HG03439 (cell line): ENCODE results near the gene FAM163A.

Source experiments
- ATAC-seq: cut with Tn5 transposase; IDR thresholded peaks from one replicate; pipeline ENCODE4 v1.9.1; 2021; ENCODE audit warnings: mild to moderate bottlenecking, moderate library complexity; ENCODE audit not compliant: unreplicated experiment

FAM163A gene

DNA sequence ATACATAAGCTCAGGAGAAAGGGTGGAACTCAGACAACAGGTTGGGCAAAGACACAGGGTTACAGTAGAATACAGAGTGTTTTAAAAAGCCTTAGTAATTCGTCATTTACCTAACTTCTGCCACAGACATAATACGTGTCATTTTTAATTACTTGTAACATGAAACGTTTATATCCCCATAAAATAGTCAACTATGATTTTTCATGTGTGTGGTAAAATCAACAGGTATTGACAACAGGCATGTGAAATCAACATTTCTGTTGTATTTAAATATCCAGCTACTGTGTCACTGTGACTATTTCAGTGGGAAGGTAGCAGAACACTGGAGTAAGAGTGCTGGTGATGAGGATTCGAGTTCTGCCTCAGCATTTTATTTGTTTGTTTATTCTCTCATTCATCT lies 5.7 kb downstream of the FAM163A start:
- ATAC-seq, result no peak

DNA sequence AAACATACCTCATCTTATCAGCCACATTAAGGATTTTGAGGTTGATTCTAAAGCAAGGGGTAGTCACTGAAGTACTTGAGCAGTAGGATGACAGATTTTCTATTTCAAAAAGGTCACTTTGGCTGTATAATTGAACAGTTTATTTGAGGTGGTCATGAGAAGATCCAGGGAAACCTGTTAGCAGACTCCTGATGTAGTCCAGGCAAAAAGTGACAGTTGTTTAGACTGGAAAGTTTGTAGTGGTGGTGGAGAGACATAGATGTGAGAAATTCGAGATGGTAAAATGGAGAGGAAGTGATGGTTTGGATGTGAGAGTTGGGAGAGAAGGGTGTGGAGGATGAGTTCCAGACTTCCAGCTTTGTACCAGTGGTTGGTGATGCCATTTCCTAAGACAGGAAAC lies 7.5 kb downstream of the FAM163A start:
- no peak for ATAC-seq

DNA sequence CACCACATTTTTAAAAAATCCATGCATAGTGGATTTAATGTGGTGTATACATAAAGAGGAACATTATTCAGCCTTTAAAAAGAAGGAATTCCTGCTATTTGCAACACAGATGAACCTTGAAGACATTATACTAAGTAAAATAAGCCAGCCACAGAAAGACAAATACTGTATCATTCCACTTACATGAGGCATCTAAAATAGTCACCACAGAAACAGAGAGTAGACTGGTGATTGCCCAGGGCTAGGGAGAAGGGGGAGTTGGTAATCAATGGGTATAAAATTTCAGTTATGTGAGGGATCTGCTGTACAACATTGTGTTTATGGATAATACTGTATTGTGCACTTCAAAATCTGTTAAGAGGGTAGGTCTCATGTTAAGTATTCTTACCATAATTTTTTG lies 10.0 kb downstream of the FAM163A start:
- ATAC-seq, result no peak

DNA sequence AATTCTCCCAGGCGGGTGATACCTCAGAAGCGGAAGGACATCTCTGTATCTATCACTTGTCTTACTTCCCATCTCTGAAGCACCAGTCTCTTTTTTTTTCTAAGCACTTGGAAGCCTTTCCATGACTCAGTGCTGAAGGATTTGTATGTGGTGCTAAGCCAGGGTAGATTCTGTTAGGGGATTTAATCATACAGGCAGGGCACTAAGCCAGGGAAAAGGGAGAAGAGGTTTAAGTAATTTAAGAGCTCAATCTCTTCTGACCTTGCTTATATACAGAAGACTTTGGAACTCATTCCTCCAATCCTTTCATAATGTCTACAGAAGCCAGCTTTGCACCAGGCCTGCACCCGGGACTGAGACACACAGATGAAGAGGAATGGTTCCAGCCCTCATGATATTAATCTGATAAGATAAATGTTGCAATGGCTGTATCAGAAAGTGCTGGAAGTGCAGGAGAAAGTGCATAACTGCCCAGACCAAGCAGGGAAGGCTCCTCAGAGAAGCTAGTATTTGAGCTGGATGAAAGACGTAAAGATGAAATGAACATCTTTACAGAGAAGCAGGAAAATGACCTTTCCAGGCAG lies 11.0 kb downstream of the FAM163A start:
- ATAC-seq, result no peak

DNA sequence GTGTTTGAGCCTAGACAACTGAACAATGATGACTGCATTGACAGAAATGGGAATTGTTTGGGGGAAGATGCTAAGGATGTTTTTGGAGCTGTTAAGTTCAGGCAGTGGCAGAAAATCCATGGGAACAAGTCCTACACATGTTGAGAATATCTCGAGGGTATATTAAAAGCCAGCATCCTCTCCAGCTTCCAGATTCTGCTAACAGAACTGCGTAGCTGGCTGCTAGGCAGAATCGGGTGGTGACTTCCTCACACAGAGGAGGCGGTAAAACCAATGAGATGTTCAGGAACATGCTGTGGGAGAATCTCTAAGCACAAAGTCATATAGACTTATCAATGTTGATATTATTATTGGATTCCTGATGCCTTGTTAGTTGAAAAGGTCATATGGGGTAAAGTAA lies 14.8 kb downstream of the FAM163A start:
- ATAC-seq, result no peak

DNA sequence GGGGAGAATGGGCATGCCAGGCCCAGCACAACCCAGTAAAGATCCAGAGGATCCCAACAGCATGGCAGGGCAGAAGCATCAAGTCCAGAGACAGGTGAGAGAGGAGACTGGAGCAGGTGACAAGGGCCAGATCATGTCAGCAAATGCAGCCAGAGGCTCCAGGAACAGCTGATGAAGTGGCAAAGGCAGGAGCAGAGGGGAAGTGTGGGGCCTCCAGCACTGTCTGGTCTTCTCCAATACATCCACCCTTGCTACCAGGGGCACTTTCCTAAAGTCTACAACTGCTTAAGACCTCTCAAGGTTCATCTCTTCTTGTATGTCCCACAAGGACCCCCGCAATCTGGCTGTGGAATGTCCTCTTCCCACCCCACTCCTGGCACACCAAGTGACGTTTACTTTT lies 17.4 kb downstream of the FAM163A start:
- ATAC-seq, result no peak

DNA sequence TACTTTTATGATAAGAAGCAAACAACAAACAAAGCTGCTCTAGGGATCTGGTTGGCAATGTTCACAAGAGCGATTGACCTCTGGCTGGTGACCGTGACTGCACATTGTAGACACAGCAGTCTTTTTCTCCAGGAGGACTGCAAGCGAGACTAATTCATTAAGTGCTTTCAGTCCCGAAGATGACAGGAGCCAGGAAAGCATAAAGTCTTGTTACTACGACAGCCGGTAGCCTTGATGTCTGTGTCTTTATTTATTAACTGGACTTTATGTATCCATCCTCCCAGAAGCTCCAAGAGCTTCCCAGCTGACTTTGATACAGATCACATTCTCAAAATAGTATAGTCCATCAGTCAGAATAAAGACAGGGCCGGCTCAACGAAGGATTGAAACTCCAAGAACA lies 18.2 kb downstream of the FAM163A start:
- no peak for ATAC-seq

DNA sequence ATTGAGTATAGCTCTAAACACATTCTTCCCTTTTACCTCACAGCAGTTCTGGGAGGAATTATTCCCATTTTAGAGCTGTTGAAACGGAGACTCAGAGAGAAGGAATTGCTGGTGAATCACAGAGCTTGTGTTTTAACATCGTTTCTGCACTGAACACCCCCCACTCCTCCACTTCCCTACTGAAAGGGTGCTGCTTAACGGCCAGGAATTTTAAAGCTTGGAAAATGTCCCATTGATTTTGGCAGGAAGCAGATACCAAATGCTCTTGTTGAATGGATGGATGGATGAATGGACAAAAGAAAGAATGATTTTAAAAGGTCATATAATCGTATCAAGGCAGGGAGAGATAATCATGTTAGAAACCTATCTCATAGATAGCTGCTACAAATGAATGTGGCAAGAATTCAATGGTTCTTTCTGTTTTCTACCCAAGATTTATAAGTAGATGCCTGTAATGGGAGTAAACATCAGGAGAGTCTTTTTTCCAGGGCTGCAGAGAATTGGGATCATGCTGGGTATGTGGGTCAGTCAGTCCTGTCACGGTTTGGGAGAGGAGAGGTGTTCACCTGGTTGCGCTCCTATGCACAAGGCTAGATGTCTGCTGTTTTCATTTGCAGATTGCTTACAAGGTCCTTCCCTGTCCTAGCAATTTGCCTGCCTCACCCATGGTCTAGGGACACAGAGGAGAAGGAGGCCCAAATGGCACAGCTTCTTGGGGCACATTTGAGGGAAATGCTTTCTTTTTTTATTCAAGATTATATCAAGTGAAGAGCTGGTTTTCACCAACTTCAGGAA lies 19.0 kb downstream of the FAM163A start:
- ATAC-seq, result no peak

DNA sequence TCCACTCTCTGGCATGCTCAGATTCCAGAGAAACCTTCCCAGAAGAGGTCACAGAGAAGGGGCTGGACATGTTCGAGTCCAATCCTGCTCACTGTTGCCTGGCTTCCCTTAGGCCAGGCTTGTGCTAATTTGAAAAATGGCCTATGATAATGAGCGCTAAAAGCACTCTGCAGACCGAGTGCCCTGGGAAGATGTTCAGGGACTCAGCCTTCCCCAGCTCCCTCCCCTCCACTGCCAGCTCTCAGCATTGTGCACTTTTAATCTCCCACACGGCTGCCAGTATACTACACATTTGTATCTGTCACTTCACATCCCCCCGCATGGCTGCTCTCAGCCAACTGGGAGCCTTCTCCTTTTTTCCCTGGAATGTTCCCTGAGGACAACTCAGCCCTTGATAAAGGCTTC lies 24.1 kb downstream of the FAM163A start:
- no peak for ATAC-seq

DNA sequence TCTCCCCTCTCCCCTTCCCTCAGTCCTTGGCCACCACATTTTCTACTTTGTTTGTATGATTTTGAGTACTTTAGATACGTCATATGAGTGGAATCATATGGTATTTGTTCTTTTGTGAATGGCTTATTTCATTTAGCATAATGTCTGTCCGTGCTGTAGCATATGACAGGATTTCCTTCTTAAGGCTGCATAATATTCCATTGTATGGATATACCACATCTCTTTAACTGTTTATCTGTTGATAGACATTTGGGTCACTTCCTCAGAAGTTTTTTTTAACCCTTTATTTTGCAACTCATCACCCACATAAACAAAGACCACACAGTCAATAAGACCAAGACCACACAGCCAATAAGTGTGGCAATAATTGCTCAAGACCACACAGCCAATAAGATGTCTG lies 24.9 kb downstream of the FAM163A start:
- no peak for ATAC-seq

DNA sequence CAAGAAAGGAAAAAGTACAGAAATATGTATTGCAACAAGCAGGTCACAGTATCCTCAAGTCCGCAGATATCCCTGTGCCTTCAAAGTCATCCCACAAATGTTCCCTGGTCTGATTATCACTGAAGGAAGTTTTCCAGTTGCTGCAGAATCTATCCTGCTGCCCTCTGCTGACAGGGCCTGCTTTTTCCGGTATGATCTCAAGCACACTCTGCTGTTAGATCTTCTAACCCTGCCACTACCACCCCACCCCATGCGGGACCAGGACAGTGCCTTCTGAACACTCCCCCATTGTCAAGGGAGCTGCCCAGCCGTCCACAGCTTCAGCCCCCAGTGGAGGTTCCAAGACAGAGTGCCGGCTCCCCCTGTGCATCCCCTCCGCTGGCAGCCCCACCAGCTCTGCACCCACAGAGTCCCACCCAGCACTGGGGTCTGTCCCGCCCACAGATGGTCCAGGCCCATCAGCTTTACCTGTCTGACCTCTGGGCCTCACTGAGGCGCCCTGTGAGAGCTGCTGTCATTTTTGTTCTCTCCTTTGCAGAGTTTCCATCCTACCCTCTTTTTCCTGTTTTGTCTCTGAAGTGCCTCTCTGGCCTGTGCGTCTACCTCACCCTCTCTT lies 27.9 kb downstream of the FAM163A start:
- ATAC-seq, result no peak

DNA sequence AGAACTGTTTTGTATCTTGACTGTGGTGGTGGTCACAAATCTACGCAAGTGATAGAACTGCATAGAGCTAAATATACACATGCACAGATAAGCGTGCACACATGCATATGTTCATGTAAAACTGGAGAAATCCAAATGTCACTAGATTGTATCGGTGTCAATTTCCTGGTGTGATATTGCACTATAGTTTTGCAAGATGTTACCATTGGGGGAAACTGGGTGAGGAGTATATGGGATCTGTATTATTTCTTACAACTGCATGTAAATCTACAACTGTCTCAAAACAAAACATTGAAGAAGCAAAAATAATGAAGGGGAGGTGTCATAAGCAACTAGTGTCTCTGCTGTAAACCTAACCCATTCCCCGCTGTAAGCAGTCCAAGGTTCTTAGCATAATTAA lies 30.2 kb downstream of the FAM163A start:
- ATAC-seq, result no peak

DNA sequence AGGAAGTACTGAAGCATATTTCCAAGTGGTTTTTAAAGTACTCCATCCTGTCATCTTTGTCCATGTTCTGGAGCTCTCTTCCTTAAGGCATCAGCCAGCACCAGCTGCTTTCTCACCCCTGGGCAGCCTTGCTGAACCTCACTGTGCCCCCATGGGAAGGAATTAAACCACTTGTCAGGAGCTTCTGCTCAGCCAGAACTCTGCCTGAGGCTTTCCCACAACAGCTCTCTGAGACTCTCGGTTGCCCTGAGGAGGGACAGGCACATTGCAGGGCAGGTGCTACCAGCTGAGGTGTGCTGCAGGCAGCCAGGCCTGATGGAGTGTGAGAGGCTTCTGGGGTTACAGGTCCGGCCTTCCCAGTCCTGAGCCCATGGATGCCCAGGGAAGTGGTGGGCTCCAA lies 30.9 kb downstream of the FAM163A start:
- no peak for ATAC-seq

DNA sequence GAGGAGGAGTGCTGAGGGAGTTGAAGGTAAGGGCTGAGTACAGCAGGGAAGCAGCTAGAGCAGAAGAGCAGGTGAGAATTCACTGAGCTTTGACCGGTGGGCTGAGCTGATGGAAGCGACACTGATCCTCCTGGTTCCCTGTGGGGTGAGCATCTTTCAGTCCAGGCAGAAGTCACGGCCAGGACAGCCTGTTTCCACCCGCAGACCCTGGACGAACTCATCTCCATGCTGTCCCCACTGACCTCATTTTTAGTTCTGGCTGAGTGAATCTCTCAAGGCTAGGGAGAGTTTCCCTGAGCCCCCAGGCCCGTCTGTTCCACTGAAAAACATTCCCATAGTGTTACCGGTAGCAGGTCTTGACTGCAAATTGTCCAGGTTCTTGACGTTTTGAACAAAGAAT lies 31.5 kb downstream of the FAM163A start:
- ATAC-seq, result no peak

DNA sequence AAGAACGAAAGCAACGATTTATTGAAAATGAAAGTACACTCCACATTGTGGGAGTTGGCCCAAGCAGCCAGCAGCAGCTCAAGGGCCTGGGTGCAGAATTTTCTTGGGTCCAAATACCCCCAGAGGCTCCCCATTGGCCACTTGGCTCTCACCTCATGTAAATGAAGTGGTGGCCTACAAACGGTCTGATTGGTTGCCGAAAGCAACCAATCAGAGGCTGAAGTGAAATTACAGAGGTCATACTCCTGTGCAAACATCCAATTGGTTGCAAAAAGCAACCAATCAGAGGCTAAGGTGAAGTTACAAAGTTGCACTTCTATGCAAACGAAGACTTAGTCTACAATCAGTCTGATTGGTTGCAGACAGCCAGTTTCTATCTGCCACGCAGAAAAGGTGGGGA lies 31.9 kb downstream of the FAM163A start:
- ATAC-seq, result no peak

DNA sequence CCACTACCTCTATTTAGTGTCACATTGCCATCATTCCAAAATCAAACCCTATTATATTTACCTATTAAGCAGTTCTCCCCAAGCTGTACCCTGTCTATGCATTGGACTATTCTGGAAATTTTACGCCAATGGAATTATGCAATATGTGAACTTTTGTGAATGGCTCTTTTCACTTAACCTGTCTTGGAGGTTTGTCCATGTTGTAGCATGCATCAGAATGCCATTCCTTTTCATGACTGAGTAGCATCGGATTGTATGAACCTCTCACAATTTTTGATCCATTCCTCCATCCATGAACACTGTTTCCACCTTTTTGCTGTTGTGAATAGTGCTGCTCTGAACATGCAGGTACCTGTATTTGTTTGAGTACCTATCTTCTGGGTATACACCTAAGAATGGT lies 33.7 kb downstream of the FAM163A start:
- no peak for ATAC-seq

DNA sequence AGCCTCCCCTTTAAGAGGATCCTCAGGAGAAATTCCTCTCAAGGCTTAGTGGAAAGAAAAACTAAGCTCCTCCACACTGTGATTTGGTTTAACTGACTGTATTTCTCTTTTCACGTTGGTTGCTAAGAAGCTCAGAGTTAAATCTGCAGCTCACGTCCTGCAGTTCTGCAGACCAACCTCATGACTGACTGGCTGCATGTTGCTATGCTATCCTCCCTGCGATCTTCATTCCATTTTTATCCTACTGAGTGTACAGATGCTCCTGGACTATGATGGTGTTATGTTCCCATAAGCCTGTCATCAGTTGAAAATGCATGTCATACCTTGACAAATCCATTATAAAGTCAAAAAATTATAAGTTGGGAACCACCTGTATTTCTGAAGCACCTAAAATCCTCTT lies 34.6 kb downstream of the FAM163A start:
- no peak for ATAC-seq

DNA sequence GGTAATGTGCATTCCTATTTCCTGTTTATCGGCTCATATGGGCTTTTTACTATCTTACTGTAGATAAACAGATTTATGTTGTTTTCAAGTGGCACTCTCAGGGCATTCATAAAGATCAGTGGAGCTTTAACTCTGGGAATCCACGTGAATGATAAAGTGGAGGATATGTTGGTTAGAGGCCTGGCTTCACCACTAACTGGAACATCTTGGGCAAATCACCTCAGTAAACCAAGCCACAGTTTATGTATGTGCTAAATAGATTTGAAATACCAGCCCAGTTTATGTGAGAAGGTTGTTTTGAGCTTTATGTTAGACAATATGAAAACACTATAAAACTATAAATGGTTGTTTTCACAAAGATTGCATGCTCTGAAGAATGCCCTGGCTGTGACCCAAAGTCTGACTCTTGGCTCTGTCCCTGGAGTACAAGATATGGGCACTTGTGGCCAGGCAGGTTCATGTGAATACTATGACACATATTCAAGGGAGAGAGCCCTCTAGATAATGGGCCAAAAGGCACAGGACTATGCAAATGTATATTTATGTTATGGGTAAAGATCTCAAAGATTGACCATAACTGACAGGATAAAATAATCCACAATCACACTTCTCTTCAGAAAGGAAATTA lies 36.7 kb downstream of the FAM163A start:
- ATAC-seq, result no peak

DNA sequence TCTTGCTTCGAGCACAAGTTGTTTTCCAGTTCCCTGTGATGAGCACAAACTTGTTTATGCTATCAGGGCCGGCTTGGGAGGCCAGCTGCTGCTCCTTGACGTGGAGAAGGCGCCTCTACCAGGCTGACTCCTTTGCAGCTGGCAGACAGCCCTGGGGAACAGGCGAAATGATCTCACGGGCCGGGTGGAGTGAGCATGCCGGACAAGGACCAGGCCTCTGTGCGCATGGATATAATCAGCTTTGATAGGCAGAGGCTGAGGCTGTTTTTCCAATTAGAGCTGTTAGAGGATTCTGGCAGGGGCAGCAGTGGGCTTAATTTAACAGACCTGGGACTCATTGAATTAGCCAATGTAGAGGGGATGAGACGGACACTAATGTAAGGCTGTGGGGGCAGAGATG lies 38.9 kb downstream of the FAM163A start:
- no peak for ATAC-seq

DNA sequence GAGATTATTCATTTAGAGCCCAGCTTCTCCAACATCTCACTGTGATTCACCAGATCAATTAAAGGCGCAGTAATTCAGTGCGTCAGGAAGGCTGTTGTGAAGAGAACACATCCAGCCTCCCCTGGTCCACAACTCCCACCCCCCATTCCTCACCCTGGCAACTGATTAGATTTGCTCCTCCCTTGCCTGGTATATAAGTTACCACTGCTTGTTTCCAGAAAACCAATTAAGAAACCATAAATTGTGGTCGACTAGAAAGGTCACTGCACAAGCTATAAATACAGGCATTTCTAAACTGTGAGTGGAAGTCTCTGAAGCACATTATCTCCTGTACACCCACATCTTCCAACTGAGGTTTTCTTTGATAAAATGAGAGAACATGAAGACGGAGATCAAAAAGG lies 41.9 kb downstream of the FAM163A start:
- no peak for ATAC-seq

DNA sequence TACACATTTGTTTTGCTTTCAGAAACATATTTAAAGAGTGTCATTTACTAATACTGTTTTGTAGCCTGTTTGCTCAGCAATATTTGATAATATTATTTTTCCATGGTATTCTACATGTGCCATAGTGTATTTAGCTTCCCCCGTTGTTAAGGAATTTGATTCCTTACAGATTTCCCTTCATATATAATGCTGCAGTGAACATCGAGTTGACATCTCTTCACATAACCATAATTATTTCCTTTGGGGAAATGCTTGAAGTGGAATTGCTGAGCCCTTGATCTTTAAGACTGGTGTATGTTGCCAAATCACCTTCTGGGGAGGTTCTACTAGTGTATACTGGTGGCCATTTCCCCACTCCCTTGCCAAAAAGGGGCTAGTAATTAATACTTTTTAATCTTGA lies 42.6 kb downstream of the FAM163A start:
- ATAC-seq, result no peak
